ENCODE measurements around the gene KRT81. TPM values are rescaled to one million over a fixed set of nuclear protein-coding genes. Genes with fewer than 3 reads are reported as not detected.
"Not testable (repeated sequence)": the region's sequence is repeated elsewhere in the genome, so short reads cannot be mapped to it uniquely, and the experiment has no call there.

Gene KRT81
- total and polyA plus RNA-seq, 4 experiments from 2014 or later: not detected

GRCh38 chr12:52287816-52288805 lies 3.2 kb downstream of the KRT81 start:
- H3K4me1 Mint-ChIP-seq; H3K36me3 Mint-ChIP-seq; H3K9me3 ChIP-seq (ENCODE audit: control insufficient read depth in 1 of 2, low read length in 2 of 2); H3K27me3 ChIP-seq (ENCODE audit: insufficient read depth, low read length); H3K4me3 ChIP-seq (ENCODE audit: low read length in 2 of 2); H3K4me3 Mint-ChIP-seq; H3K36me3 ChIP-seq (ENCODE audit: insufficient read depth, low read length); H3K4me1 ChIP-seq (ENCODE audit: insufficient read depth, low read length); DNase-seq; intact Hi-C loops (cut with micrococcal nuclease); H3K9me3 Mint-ChIP-seq; H3K27ac ChIP-seq (ENCODE audit: low read depth, low read length); POLR2A ChIA-PET (ENCODE audit: partially characterized antibody): not testable (repeated sequence)
- CTCF ChIA-PET (ENCODE audit: partially characterized antibody): interaction anchor here (1.7 kb wide), 1 partner anchor 10 kb away, joined by 6 read pairs; no protein-coding TSS in a partner anchor
- H3K27me3 Mint-ChIP-seq: peaks cover 10 to 12% of the 10 kb centered on the region in 2 donors
- peak overlapping the region in 2 of 7 donors; percentile 41 to 68 for H3K27ac Mint-ChIP-seq

GRCh38 chr12:52286857-52287785 lies 4.2 kb downstream of the KRT81 start:
- H3K9me3 Mint-ChIP-seq; H3K4me1 ChIP-seq (ENCODE audit: insufficient read depth, low read length); POLR2A ChIA-PET (ENCODE audit: partially characterized antibody); H3K27ac Mint-ChIP-seq; H3K36me3 ChIP-seq (ENCODE audit: insufficient read depth, low read length); H3K9me3 ChIP-seq (ENCODE audit: control insufficient read depth in 1 of 2, low read length in 2 of 2); intact Hi-C loops (cut with micrococcal nuclease); H3K4me3 Mint-ChIP-seq; H3K4me1 Mint-ChIP-seq; H3K4me3 ChIP-seq (ENCODE audit: low read length in 2 of 2); H3K27me3 ChIP-seq (ENCODE audit: insufficient read depth, low read length); H3K36me3 Mint-ChIP-seq; DNase-seq; H3K27ac ChIP-seq (ENCODE audit: low read depth, low read length): not testable (repeated sequence)
- CTCF ChIA-PET (ENCODE audit: partially characterized antibody): interaction anchor here (1.2 to 1.7 kb wide), 2 partner anchors 8 to 9 kb away, joined by 3 to 6 read pairs; no protein-coding TSS in a partner anchor
- H3K27me3 Mint-ChIP-seq: peaks cover 10 to 12% of the 10 kb centered on the region in 2 donors

- intact Hi-C loops (cut with micrococcal nuclease): no loop called here
- no peaks in the 10 kb centered on the region for H3K4me1 ChIP-seq (ENCODE audit: insufficient read depth, low read length)
- no peak overlapping the region for H3K27ac ChIP-seq (ENCODE audit: low read depth, low read length)
- H3K4me3 ChIP-seq (ENCODE audit: low read length in 2 of 2): no peak overlapping the region
- no peaks in the 10 kb centered on the region for H3K36me3 ChIP-seq (ENCODE audit: insufficient read depth, low read length)
- H3K27me3 ChIP-seq (ENCODE audit: insufficient read depth, low read length): no peaks in the 10 kb centered on the region
- H3K36me3 Mint-ChIP-seq: no peaks in the 10 kb centered on the region
- H3K9me3 ChIP-seq (ENCODE audit: control insufficient read depth in 1 of 2, low read length in 2 of 2): no peaks in the 10 kb centered on the region
- H3K27me3 Mint-ChIP-seq: peaks cover 2 to 10% of the 10 kb centered on the region in 2 donors
- H3K27ac Mint-ChIP-seq: peak overlapping the region in 1 of 7 donors; percentile 35
- peaks cover 0 to 2% (median 0%) of the 10 kb centered on the region in 4 donors for H3K4me1 Mint-ChIP-seq
- DNase-seq: no peak
- no peaks in the 10 kb centered on the region for H3K9me3 Mint-ChIP-seq
- ChIA-PET POLR2A (ENCODE audit: partially characterized antibody) (no interaction called here), CTCF (ENCODE audit: partially characterized antibody) (interaction anchor here (1.2 to 1.7 kb wide), 2 partner anchors 8 to 9 kb away, joined by 3 to 6 read pairs; no protein-coding TSS in a partner anchor)
- no peak overlapping the region for H3K4me3 Mint-ChIP-seq
These were observed 5.3 kb downstream of the KRT81 start for GRCh38 chr12:52285851-52286530.

- H3K4me3 Mint-ChIP-seq: no peak overlapping the region
- H3K27me3 Mint-ChIP-seq: peaks cover 2 to 10% of the 10 kb centered on the region in 2 donors
- H3K36me3 ChIP-seq (ENCODE audit: insufficient read depth, low read length): no peaks in the 10 kb centered on the region
- ChIA-PET POLR2A (ENCODE audit: partially characterized antibody) (no interaction called here), CTCF (ENCODE audit: partially characterized antibody) (interaction anchor here (0.7 to 1.5 kb wide), 3 partner anchors 10 to 42 kb away, joined by 3 to 5 read pairs (median 4); partner anchors contain the start of gene KRT86)
- intact Hi-C loops (cut with micrococcal nuclease): no loop called here
- no peak overlapping the region for H3K27ac ChIP-seq (ENCODE audit: low read depth, low read length)
- DNase-seq: no peak
- H3K9me3 ChIP-seq (ENCODE audit: control insufficient read depth in 1 of 2, low read length in 2 of 2): no peaks in the 10 kb centered on the region
- no peak overlapping the region for H3K4me3 ChIP-seq (ENCODE audit: low read length in 2 of 2)
- H3K4me1 Mint-ChIP-seq: peaks cover 0 to 2% (median 0%) of the 10 kb centered on the region in 4 donors
- no peaks in the 10 kb centered on the region for H3K4me1 ChIP-seq (ENCODE audit: insufficient read depth, low read length)
- H3K9me3 Mint-ChIP-seq: no peaks in the 10 kb centered on the region
- no peaks in the 10 kb centered on the region for H3K36me3 Mint-ChIP-seq
- H3K27me3 ChIP-seq (ENCODE audit: insufficient read depth, low read length): no peaks in the 10 kb centered on the region
- H3K27ac Mint-ChIP-seq: no peak overlapping the region
These were observed 6.1 kb downstream of the KRT81 start for GRCh38 chr12:52285172-52285745.

- intact Hi-C loops (cut with micrococcal nuclease): no loop called here
- Histone ChIP-seq H3K4me1 (ENCODE audit: insufficient read depth, low read length) (no peaks in the 10 kb centered on the region), H3K9me3 (ENCODE audit: control insufficient read depth in 1 of 2, low read length in 2 of 2) (no peaks in the 10 kb centered on the region), H3K36me3 (ENCODE audit: insufficient read depth, low read length) (no peaks in the 10 kb centered on the region), H3K4me3 (ENCODE audit: low read length in 2 of 2) (no peak overlapping the region), H3K27ac (ENCODE audit: low read depth, low read length) (no peak overlapping the region), H3K27me3 (ENCODE audit: insufficient read depth, low read length) (no peaks in the 10 kb centered on the region)
- Mint-ChIP-seq H3K27me3 (peaks cover 2 to 10% of the 10 kb centered on the region in 2 donors), H3K36me3 (no peaks in the 10 kb centered on the region), H3K27ac (no peak overlapping the region), H3K9me3 (no peaks in the 10 kb centered on the region), H3K4me3 (no peak overlapping the region), H3K4me1 (peaks cover 0 to 2% (median 0%) of the 10 kb centered on the region in 4 donors)
- POLR2A ChIA-PET (ENCODE audit: partially characterized antibody): no interaction called here
- no peak for DNase-seq
- CTCF ChIA-PET (ENCODE audit: partially characterized antibody): interaction anchor here (0.6 to 1.5 kb wide), 5 partner anchors 10 to 43 kb away, joined by 3 to 5 read pairs (median 4); partner anchors contain the start of gene KRT86
These were observed 6.7 kb downstream of the KRT81 start for GRCh38 chr12:52284562-52285171.

GRCh38 chr12:52280796-52281560 lies 10.4 kb downstream of the KRT81 start:
- Mint-ChIP-seq H3K27ac (no peak overlapping the region), H3K4me3 (no peak overlapping the region), H3K4me1 (peaks cover 3 to 5% (median 3%) of the 10 kb centered on the region in 4 donors), H3K9me3 (no peaks in the 10 kb centered on the region), H3K36me3 (no peaks in the 10 kb centered on the region), H3K27me3 (peaks cover 8 to 15% of the 10 kb centered on the region in 2 donors)
- H3K4me3 ChIP-seq (ENCODE audit: low read length in 2 of 2): no peak overlapping the region
- H3K36me3 ChIP-seq (ENCODE audit: insufficient read depth, low read length): no peaks in the 10 kb centered on the region
- ChIA-PET CTCF (ENCODE audit: partially characterized antibody) (interaction anchor here (0.6 to 7.5 kb wide), 9 partner anchors 13 to 126 kb away, joined by 3 to 77 read pairs (median 20); no protein-coding TSS in a partner anchor), POLR2A (ENCODE audit: partially characterized antibody) (no interaction called here)
- no peaks in the 10 kb centered on the region for H3K4me1 ChIP-seq (ENCODE audit: insufficient read depth, low read length)
- intact Hi-C loops (cut with micrococcal nuclease): no loop called here
- H3K27me3 ChIP-seq (ENCODE audit: insufficient read depth, low read length): no peaks in the 10 kb centered on the region
- no peaks in the 10 kb centered on the region for H3K9me3 ChIP-seq (ENCODE audit: control insufficient read depth in 1 of 2, low read length in 2 of 2)
- H3K27ac ChIP-seq (ENCODE audit: low read depth, low read length): no peak overlapping the region
- no peak for DNase-seq

Measured in CD4-positive, alpha-beta memory T cell (primary cell).